Epithelial cell of esophagus (primary cell): ENCODE results near the gene GOLT1A.

Experiments used
- DNase-seq: peaks from one replicate; pipeline ENCODE4 v3.0.0; 2010; ENCODE audit warnings: low read depth
- H3K4me3 ChIP-seq: 2 replicates; pipeline ENCODE4 v1.5.1; 2011; ENCODE audit warnings: mild to moderate bottlenecking, low read length, control low read depth
- TF ChIP-seq, protein P1 (sequence below): IDR thresholded peaks from 2 replicates; pipeline ENCODE4 v1.5.1; 2011; ENCODE audit warnings: low read depth, mild to moderate bottlenecking, low read length, control low read depth, inconsistent platforms; ENCODE audit not compliant: insufficient read depth; ENCODE audit errors: missing control alignments

Gene GOLT1A

DNA sequence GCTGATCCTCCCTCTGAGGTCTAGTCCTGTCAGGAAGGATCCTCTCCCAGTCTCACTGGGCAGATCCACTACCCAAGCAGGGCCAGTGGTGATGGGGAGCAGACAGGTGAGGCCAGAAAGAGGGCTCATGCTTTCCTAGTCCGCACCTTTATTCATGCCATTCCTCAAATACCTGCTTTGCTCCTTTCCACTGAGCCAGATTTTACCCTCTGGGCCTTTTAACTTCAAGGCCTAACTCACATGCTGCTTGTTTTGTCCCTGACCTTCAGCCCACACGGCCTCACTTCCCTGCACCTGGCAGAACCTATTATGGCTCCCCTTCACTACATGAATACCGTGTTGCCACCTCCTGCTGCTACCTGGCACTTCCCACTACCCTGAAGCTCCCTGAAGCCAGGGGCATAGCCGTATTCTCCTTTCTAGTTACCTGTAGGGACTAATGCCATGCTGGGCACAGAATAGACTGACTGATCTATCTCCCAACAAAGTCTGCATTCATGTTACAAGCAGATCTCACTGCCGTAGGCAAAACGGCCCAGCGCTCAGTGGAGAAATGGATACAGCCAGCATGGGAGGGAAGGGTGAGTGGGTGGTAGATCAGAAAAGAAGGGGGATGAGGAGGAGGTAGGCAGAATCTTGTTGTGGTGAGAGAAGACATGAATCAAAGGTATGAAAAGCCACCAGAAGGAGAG, 36.1 kb upstream of the GOLT1A start:
- TF ChIP-seq, protein P1, sequence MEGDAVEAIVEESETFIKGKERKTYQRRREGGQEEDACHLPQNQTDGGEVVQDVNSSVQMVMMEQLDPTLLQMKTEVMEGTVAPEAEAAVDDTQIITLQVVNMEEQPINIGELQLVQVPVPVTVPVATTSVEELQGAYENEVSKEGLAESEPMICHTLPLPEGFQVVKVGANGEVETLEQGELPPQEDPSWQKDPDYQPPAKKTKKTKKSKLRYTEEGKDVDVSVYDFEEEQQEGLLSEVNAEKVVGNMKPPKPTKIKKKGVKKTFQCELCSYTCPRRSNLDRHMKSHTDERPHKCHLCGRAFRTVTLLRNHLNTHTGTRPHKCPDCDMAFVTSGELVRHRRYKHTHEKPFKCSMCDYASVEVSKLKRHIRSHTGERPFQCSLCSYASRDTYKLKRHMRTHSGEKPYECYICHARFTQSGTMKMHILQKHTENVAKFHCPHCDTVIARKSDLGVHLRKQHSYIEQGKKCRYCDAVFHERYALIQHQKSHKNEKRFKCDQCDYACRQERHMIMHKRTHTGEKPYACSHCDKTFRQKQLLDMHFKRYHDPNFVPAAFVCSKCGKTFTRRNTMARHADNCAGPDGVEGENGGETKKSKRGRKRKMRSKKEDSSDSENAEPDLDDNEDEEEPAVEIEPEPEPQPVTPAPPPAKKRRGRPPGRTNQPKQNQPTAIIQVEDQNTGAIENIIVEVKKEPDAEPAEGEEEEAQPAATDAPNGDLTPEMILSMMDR = no peak
- H3K4me3 ChIP-seq = no peak overlapping the region
- no peak for DNase-seq

DNA sequence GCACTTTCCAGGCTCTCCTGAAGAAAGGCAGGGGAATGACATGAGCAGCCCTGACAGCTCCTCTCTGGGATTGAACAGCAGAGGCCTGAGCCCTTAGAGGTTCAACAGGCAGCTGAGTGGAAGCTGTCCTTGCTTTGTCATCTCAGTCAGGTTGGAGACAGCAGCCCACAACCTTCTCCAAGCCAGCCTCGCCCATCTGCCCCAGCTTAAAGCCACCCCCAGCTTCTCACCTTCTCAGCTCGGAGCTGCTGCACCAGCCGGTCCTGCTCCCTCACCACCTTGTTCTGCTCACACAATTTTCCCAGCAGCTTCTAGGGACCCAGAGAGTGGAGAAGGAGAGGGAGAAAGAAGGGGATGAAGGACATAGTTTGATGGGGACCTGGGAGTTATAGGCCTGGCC, 35.2 kb upstream of the GOLT1A start:
- TF ChIP-seq, protein P1 = no peak
- no peak overlapping the region for H3K4me3 ChIP-seq
- DNase-seq = no peak

DNA sequence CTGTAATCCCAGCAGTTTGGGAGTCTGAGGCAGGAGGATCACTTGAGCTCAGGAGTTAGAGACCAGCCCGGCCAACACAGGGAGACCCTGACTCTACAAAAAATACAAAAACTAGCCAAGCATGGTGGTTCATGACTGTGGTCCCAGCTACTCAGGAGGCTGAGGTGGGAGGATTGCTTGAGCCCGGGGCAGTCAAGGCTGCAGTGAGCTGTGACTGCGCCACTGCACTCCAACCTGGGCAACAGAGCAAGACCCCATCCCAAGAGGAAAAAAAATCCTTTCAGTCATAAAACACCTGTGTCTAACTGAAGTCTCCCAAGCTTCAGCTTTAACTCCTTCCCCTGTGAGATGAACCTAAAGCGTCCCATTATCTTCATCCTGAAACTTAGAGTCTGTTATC, 33.1 kb upstream of the GOLT1A start:
- TF ChIP-seq, protein P1 = no peak

DNA sequence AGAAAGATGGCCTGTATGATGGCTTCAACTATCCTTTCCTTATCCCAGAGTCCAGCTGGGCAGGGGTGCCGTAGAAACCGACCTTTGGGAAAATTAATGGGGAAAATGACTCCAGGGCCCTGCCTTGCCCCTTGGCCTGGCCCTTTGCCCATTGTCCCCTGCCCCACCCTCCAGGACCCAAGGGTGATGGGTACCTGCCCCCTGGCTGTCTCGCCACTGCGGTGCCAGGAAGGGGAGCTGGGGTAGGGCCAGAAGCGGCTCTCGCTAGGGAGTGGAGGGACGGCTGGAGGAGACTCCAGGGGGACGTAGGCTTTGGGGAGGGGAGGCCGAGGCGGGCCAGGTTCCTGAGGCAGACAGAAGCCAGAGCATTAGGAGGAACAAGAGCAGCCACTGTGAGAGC, 29.1 kb upstream of the GOLT1A start:
- H3K4me3 ChIP-seq = no peak overlapping the region
- TF ChIP-seq, protein P1 = no peak
- DNase-seq = no peak

More for the DNA sequence above, 33.1 kb upstream of the GOLT1A start:
- no peak overlapping the region for H3K4me3 ChIP-seq
- DNase-seq = no peak

DNA sequence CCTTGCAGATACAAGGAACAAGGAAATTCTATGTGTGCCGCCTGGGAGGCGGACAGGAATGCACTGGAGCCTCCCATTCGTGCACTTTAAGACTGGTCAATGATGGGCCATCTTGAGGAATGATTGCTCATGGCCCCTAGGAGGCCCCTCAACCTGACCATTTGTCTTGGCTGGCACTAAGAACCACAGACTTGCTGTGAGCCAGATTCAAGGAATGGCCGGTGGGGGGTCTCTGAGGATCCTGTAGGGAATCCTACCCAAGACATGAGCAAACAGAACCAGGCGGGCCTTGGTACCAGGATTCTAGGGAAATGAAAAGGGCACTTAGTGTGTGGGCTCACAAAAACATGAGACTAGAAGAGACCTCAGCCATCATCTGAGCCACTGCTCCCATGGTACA, 28.1 kb upstream of the GOLT1A start:
- no peak for DNase-seq
- TF ChIP-seq, protein P1 = no peak
- no peak overlapping the region for H3K4me3 ChIP-seq

DNA sequence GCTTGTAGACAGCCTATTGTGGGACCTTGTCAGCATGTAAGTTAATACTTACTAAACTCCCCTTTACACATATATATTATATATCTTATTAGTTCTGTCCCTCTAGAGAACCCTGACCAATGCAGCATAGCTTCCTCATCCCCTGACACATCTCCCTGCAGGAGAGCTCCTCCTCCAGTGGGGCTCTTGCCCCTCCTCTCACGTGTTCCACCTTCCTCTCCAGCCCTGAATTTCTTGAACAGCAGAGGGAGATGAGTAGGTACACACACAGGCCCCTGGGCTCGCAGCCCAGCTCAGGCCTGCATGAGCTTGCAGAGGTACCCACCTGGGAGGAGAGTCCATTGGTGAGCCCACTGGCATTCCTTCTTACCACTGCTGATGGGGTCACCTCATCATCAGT, 27.3 kb upstream of the GOLT1A start:
- no peak overlapping the region for H3K4me3 ChIP-seq
- DNase-seq = peak; percentile 68

More for the DNA sequence above, 27.3 kb upstream of the GOLT1A start:
- TF ChIP-seq, protein P1 = no peak
